HG03280 (cell line): ENCODE measurements around the gene DGLUCY.
A peak's percentile ranks its signal among the peaks of the same experiment; 100 is the strongest.
"Not testable (repeated sequence)": the region's sequence is repeated elsewhere in the genome, so short reads cannot be mapped to it uniquely, and the experiment has no call there.

ENCODE experiments used
- ATAC-seq: cut with Tn5 transposase; IDR thresholded peaks from one replicate; pipeline ENCODE4 v1.9.1; 2021; ENCODE audit warnings: mild to moderate bottlenecking, moderate library complexity; ENCODE audit not compliant: unreplicated experiment

The DGLUCY gene

GRCh38 chr14:91135039-91135438 is 21.2 kb downstream of the DGLUCY start:
- ATAC-seq, result no peak

DNA sequence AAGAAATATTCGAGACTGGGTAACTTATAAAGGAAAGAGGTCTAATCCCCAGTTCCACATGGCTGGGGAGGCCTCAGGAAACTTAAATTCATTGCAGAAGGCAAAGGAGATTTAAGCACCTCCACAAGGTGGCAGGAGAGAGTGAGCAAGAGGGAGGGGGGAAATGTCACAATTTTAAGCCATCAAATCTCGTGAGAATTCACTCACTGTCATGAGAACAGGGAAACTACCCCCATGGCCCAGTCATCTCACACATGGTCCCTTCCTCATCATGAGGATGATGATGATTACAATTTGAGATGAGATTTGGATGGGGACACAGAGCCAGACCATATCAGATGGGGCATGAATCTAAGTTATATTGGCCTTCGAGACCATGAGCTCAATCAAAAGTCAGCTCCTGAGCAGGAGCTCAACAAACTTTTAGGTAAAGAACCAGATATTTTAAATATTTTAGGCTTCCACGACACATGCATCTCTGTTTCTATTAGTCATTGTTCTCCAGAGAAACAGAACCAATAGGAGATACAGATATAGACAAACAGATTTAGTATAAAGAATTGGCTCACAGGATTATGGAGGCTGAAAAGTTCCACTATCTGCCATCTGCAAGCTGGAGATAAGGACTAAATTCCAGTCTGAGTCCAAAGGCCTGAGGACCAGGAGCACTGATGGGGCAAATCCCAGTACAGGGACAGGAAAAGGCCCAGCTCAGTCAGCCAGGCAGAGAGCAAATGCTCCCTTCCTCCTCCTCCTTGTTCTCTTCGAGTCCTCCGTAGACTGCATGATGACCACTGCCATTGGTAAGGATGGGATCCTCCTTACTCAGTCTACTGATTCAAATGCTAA is 24.9 kb downstream of the DGLUCY start:
- ATAC-seq, result no peak

DNA sequence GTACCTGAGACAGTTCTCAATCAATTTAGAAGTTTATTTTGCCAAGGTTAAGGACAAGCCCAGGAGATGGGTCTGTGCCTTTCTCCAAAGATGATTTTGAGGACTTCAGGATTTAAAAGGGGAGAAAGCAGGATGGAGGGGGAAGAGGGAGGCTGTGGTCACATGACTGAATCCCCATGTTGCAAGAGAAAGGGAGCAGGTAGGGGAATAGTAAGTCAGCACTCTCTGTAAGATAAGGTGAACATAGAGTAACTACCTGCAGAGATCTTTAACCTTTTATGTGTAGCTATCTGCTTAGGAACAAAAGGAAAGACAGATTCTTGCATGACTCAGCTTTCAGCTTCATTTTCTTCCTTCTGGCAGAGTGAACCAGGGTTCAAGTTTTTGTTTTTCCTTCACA is 25.9 kb downstream of the DGLUCY start:
- no peak for ATAC-seq

GRCh38 chr14:91140672-91141071 is 26.8 kb downstream of the DGLUCY start:
- ATAC-seq, result no peak

DNA sequence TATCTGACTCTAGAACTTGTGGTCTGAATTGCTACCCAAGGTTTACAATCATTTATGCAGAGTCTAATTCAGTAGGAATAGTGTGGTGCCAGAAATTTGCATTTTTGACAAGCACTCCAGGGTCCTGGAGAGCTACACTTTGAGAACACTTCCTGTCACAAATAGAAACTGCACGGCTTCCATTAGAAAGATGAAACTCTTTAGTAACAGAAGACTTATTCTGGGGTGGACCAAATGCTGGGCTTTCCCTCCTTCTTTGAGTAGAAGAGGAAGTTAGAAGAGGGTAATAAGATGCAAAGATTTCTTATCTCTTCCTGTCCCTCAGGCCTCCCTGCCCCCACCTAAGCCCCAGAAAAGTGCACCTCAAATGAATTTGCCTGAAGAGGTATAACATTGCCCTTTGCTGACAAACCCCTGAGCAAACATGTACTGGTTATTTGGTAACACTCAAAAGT is 28.4 kb downstream of the DGLUCY start:
- ATAC-seq, result peak; percentile 77

DNA sequence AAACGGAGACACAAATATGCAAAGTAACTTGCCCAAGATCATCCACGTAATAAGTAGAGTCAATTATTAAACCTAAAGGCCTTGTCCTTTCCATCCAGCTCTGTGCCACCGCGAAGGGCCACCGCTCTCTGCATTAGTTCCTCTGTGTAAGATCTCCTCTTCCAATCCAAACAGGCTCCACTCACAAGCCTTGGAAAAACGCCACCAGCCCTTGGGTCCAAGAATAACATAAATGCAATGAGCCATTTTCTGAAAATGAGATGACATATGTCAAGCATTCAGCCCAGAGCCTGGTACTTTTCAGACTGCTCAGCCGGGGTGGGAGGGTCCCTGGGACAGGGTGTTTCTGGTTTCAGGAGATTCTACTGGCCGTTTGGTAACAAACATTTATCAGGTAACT is 30.0 kb downstream of the DGLUCY start:
- no peak for ATAC-seq

- no peak for ATAC-seq
Measured at GRCh38 chr14:91144425-91145145, 30.7 kb downstream of the DGLUCY start.

GRCh38 chr14:91145391-91146160 is 31.7 kb downstream of the DGLUCY start:
- no peak for ATAC-seq

- no peak for ATAC-seq
Measured at GRCh38 chr14:91146661-91147060, 32.8 kb downstream of the DGLUCY start.

DNA sequence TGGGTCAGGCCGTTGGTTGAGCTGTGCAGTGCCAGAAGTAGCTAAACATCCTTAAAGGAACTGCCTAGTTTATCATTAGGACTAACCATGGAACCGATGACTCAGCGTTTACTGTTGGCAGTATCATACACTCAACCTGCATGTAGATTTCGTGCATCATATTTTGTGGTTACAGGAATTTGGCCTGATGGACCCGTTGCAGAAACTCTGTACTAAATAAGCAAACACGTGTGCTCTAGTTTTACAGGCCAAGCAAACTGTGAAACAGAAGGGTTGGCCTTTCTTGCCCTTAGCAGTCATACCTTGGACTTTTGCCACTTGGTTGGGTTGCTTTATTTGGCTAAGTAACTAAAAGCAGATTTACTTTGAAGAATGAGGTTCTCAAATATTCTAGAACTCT is 35.6 kb downstream of the DGLUCY start:
- ATAC-seq, result no peak

GRCh38 chr14:91152499-91152898 is 38.6 kb downstream of the DGLUCY start:
- no peak for ATAC-seq

GRCh38 chr14:91153360-91153759 is 39.5 kb downstream of the DGLUCY start:
- ATAC-seq, result no peak

DNA sequence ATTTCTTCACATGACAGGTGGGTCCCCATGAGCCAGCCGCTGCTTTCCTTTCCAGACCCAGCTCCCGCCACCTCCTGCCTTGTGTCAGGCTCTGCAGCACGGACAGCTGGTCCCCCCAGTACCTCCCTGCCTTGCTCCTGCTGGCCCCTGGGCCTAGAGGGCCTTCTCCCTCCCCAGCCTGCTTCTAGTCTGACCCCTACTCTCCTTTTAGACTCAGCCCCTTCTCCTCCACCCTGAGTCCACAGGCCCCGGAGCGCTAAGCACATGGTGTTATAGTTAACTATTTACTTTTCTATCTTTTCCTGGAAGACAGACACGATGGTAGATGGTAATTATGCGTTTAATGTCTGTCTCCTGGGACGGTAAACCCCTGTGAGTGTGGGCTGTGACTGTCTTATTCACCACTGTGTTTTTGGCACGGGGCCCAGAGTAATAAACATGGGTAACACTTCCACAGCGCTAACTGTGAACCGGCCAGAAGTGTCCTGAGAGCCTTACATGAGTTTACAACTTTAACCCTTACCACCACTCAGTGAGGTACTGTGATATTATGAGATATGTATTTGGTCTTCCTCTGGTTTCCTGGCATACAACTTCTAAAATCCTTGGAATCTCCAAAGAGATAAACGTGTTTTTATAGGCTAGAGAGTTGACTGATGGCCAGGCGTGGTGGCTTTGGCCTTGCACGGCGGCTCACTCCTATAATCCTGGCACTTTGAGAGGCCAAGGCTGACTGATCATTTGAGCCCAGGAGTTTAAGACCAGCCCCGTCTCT is 41.2 kb downstream of the DGLUCY start:
- no peak for ATAC-seq

DNA sequence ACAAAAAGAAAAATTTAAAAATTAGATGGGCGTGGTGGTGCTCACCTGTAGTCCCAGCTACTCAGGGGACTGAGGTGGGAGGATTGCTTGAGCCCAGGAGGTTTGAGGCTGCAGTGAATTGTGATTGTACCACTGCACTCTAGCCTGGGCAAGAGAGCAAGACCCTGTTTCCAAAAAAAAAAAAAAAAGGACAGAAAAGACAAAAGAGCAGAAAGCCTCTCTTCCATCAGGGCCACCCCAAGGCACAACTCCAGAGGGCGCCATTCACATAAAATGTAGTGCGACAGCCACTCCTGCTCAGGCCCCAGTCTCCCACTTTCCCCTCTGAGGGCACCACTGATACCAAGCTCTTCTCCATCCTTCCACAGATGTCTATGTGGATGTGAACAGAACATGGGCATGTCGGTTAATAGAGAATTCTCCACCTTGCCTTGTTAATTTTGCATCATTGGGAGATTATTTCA is 41.8 kb downstream of the DGLUCY start:
- ATAC-seq, result no peak

DNA sequence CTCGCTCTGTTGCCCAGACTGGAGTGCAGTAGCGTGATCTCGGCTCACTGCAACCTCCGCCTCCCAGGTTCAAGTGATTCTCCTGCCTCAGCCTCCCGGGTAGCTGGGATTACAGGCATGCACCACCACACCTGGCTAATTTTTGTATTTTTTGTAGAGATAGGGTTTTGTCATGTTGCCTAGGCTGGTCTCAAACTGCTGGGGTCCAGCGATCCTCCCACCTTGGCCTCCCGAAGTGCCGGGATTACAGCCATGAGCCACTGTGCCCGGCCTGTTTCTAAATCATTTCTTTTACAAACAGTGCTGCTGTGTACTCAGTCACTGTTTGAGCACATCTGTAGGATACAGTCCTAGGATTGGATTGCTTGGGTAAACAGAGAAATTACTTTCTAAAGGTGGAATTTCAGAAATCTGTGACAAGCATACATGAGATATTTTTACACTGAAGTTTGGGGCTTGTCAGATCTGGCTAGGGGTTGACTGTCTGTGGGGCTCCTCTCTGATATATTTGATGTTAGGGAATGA is 42.3 kb downstream of the DGLUCY start:
- ATAC-seq, result not testable (repeated sequence)

GRCh38 chr14:91156877-91157276 is 43.0 kb downstream of the DGLUCY start:
- ATAC-seq, result not testable (repeated sequence)

DNA sequence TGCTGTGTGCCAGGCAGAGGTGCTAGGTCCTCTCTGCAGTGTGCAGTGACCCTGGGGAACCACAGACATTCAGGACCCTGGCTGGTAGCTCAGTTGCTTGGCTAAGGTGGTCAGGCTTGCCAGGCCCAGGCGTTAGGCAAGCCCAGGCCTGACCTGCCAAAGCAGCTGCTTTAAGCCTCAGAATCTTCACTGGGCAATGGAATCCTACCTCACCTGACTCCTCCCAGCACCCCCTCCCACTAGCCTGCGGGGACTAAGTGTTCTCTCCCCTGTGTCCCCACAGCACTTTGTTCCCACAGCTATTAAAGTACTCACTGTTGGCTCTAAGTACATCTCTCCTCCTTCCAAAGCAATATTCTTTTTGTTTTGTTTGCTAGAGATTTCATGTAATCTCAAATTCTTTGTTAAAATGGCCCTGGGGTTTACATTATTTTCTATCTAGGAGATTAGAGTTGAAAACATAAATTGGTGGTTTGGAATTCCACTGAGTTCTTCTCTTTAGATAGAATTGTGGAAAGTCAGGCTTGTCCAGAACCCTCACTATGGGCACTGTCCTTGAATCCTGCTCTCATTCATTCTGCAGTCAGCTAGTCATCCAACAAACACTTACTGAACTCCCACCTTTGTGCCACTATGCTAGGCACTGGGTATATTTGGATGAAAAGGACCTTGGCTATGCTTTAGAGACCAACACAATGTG is 44.4 kb downstream of the DGLUCY start:
- no peak for ATAC-seq

GRCh38 chr14:91159182-91159581 is 45.3 kb downstream of the DGLUCY start:
- no peak for ATAC-seq

DNA sequence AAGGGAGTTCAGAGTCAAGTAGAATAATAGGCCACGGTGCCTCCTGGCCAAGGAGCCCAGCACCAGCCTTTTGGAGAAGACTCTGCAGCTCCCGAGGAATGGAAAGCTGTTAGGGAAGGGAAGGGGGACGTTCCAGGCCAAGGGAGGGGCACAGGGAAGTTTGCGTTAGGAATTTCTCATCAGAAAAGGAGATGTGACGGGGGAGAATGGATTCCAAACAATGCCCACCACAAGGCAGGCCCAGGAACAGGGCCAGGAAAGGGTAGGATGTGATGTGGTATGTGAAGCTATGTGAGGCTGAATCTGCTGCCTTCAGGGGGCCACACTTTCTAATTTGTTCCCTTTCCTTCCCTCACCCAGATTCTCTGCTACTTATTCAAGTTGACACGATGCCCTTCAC is 46.0 kb downstream of the DGLUCY start:
- no peak for ATAC-seq

- no peak for ATAC-seq
Measured at GRCh38 chr14:91163316-91163715, 49.4 kb downstream of the DGLUCY start.
